IMR-90 (cell line): Measurements from ENCODE around the gene CD300LD. TPM values are rescaled to one million over a fixed set of nuclear protein-coding genes. Genes with fewer than 3 reads are reported as not detected.

Source experiments
- ATAC-seq: fragments of 200-7000 bp; cut with Tn5 transposase; 2 replicates; pipeline ENCODE4 v1.9.1; 2020; ENCODE audit warnings: low read depth, mild to moderate bottlenecking, moderate library complexity
- BruUV-seq: library from RNA; stranded (reverse); fragments of 400-500 nt; replicated peaks from 2 replicates; lab custom pipeline; 2021; lab: Mats Ljungman, UMichigan
- CTCF ChIA-PET: fragments of 300-600 bp; formaldehyde crosslinking; extraction: SDS; loops from one replicate; lab custom pipeline; 2021; ENCODE audit warnings: antibody characterized with exemption; lab: Yijun Ruan, JAX
- POLR2A ChIA-PET: fragments of 300-600 bp; sonication (Branson Sonifier 250); formaldehyde crosslinking; loops from one replicate; lab custom pipeline; 2022; ENCODE audit warnings: antibody characterized with exemption; ENCODE audit not compliant: unreplicated experiment; lab: Charles Lee
- DNase-seq: peaks from one replicate; pipeline ENCODE4 v3.0.0; 2013
- H2AFZ ChIP-seq: replicated peaks from 2 replicates; pipeline ENCODE3; 2013; ENCODE audit warnings: low read length, mild to moderate bottlenecking; ENCODE audit not compliant: poor library complexity
- H2AK5ac ChIP-seq: 2 replicates; pipeline ENCODE4 v1.6.1; 2013; ENCODE audit warnings: low read depth, low read length, inconsistent platforms
- H2AK9ac ChIP-seq: replicated peaks from 2 replicates; pipeline ENCODE3; 2013; ENCODE audit warnings: mild to moderate bottlenecking, low read depth, low read length, moderate library complexity; ENCODE audit not compliant: poor library complexity
- H2BK120ac ChIP-seq: 2 replicates; pipeline ENCODE4 v1.6.1; 2013; ENCODE audit warnings: low read depth, low read length, inconsistent platforms
- H2BK15ac ChIP-seq: 3 replicates; pipeline ENCODE4 v1.6.1; 2013; ENCODE audit warnings: low read depth, low read length, inconsistent platforms
- H2BK20ac ChIP-seq: 2 replicates; pipeline ENCODE4 v1.6.1; 2013; ENCODE audit warnings: low read depth, mild to moderate bottlenecking, inconsistent platforms, low read length, moderate library complexity
- H2BK5ac ChIP-seq: 2 replicates; pipeline ENCODE4 v1.6.1; 2013; ENCODE audit warnings: mild to moderate bottlenecking, low read depth, low read length, inconsistent platforms; ENCODE audit not compliant: poor library complexity, severe bottlenecking
- H3K14ac ChIP-seq: replicated peaks from 2 replicates; pipeline ENCODE4 v1.6.1; 2013; ENCODE audit warnings: low read depth, low read length, inconsistent platforms
- H3K18ac ChIP-seq: 2 replicates; pipeline ENCODE4 v1.6.1; 2013; ENCODE audit warnings: low read depth, low read length, control low read depth
- H3K23ac ChIP-seq: 2 replicates; pipeline ENCODE4 v1.6.1; 2013; ENCODE audit warnings: low read depth, low read length, inconsistent platforms
- H3K27ac ChIP-seq: 2 replicates; pipeline ENCODE4 v1.5.1; 2013; ENCODE audit warnings: mild to moderate bottlenecking, control low read depth, low read length; ENCODE audit not compliant: insufficient read depth
- H3K27me3 ChIP-seq: 2 replicates; pipeline ENCODE4 v1.6.1; 2013; ENCODE audit warnings: low read length; ENCODE audit not compliant: control insufficient read depth, insufficient read depth
- H3K36me3 ChIP-seq: 2 replicates; pipeline ENCODE4 v1.6.1; 2013; ENCODE audit warnings: low read length, mixed read lengths; ENCODE audit not compliant: control insufficient read depth, insufficient read depth
- H3K4ac ChIP-seq: 2 replicates; pipeline ENCODE4 v1.6.1; 2013; ENCODE audit warnings: low read depth, low read length, inconsistent platforms
- H3K4me1 ChIP-seq: 2 replicates; pipeline ENCODE4 v1.6.1; 2013; ENCODE audit warnings: low read length, mixed read lengths; ENCODE audit not compliant: control insufficient read depth, insufficient read depth
- H3K4me2 ChIP-seq: 2 replicates; pipeline ENCODE4 v1.6.1; 2013; ENCODE audit warnings: low read depth, mild to moderate bottlenecking, control low read depth, low read length, moderate library complexity
- H3K4me3 ChIP-seq: 2 replicates; pipeline ENCODE4 v1.5.1; 2013; ENCODE audit warnings: low read depth, mild to moderate bottlenecking, control low read depth, low read length, moderate library complexity; ENCODE audit not compliant: insufficient read depth
- H3K56ac ChIP-seq: 2 replicates; pipeline ENCODE4 v1.6.1; 2013; ENCODE audit warnings: low read length, inconsistent platforms; ENCODE audit not compliant: insufficient read depth; ENCODE audit errors: extremely low read depth
- H3K79me1 ChIP-seq, 2 experiments: 2 replicates each; pipeline ENCODE4 v1.6.1; 2013; ENCODE audit warnings: low read length in 2 of 2, inconsistent platforms in 1 of 2, low read depth in 1 of 2
- H3K9ac ChIP-seq: 2 replicates; pipeline ENCODE4 v1.6.1; 2013; ENCODE audit warnings: low read depth, low read length, control low read depth
- H3K9me1 ChIP-seq: 2 replicates; pipeline ENCODE4 v1.6.1; 2013; ENCODE audit warnings: low read length, inconsistent platforms; ENCODE audit not compliant: insufficient read depth
- H3K9me3 ChIP-seq: 2 replicates; pipeline ENCODE4 v1.6.1; 2013; ENCODE audit warnings: low read length; ENCODE audit not compliant: control insufficient read depth, insufficient read depth
- H4K20me1 ChIP-seq: 2 replicates; pipeline ENCODE4 v1.6.1; 2013; ENCODE audit warnings: low read length, inconsistent platforms; ENCODE audit not compliant: insufficient read depth
- H4K5ac ChIP-seq: 2 replicates; pipeline ENCODE4 v1.6.1; 2013; ENCODE audit warnings: mild to moderate bottlenecking, low read depth, low read length, control low read depth
- H4K8ac ChIP-seq, 2 experiments: 2 replicates each; pipeline ENCODE4 v1.6.1; 2013; ENCODE audit warnings: low read depth in 2 of 2, low read length in 2 of 2, control low read depth in 1 of 2, inconsistent platforms in 1 of 2
- H4K91ac ChIP-seq: 2 replicates; pipeline ENCODE4 v1.6.1; 2013; ENCODE audit warnings: low read depth, low read length, inconsistent platforms; ENCODE audit not compliant: insufficient read depth
- CEBPB ChIP-seq: IDR thresholded peaks from 2 replicates; pipeline ENCODE4 v1.6.1; 2012; ENCODE audit warnings: low read depth, low read length, improper control_type of control experiment
- ELK1 ChIP-seq: fragments of 150-350 bp; IDR thresholded peaks from 2 replicates; pipeline ENCODE4 v1.6.1; 2016; ENCODE audit warnings: low read depth, mild to moderate bottlenecking, low read length, moderate library complexity, borderline replicate concordance
- FOS ChIP-seq: fragments of 150-350 bp; IDR thresholded peaks from 2 replicates; pipeline ENCODE4 v1.6.1; 2016; ENCODE audit warnings: low read depth, low read length
- MAZ ChIP-seq: IDR thresholded peaks from 2 replicates; pipeline ENCODE4 v1.6.1; 2012; ENCODE audit warnings: low read depth, mild to moderate bottlenecking, low read length, improper control_type of control experiment, moderate library complexity, borderline replicate concordance
- RAD21 ChIP-seq: IDR thresholded peaks from 2 replicates; pipeline ENCODE4 v1.6.1; 2012; ENCODE audit warnings: low read length, improper control_type of control experiment
- RCOR1 ChIP-seq: IDR thresholded peaks from 2 replicates; pipeline ENCODE4 v1.6.1; 2012; ENCODE audit warnings: mild to moderate bottlenecking, low read length, improper control_type of control experiment; ENCODE audit not compliant: insufficient replicate concordance
- RFX5 ChIP-seq: IDR thresholded peaks from 2 replicates; pipeline ENCODE4 v1.8.0; 2012; ENCODE audit warnings: low read depth, mild to moderate bottlenecking, low read length, moderate library complexity
- WGBS, 2 experiments: methylation state at CpG; one replicate each; pipeline versions ENCODE4 v1.1.5 to v1.1.7; 2013; ENCODE audit warnings: missing lambda C conversion rate in 2 of 2; ENCODE audit not compliant: insufficient read length in 1 of 2; ENCODE audit errors: extremely low coverage in 2 of 2; 5-methylcytosine and 5-hydroxymethylcytosine counted together
- dilution Hi-C: fragments of 300-500 bp; cut with HindIII; formaldehyde crosslinking; loops from one replicate; pipeline ENCODE4 v1.14.3; 2018; ENCODE audit warnings: low sequenced_read_pairs; ENCODE audit not compliant: unreplicated experiment
- in situ Hi-C: fragments of 300-500 bp; cut with MboI; formaldehyde crosslinking; loops from 3 replicates; pipeline ENCODE4 v1.14.3; 2019; ENCODE audit warnings: low sequenced_read_pairs, inconsistent platforms, mixed read lengths
- intact Hi-C: fragments of 100-400 bp; cut with micrococcal nuclease; formaldehyde crosslinking; loops from 2 replicates; pipeline ENCODE4 v1.10.0; 2022
- polyA plus RNA-seq, 3 experiments: library from polyadenylated mRNA; depleted of rRNA; stranded (reverse); fragments of >200 nt; gene quantifications; 2 replicates each; pipeline ENCODE4 v1.2.3, GENCODE V29; 2012; ENCODE audit warnings: low replicate concordance in 1 of 3
- total RNA-seq: library from RNA; depleted of rRNA; stranded (reverse); fragments of >200 nt; gene quantifications from 2 replicates; pipeline ENCODE4 v1.2.3, GENCODE V29; 2012
- TF ChIP-seq, protein P1 (sequence below): fragments of 150-350 bp; IDR thresholded peaks from 2 replicates; pipeline ENCODE4 v1.6.1; 2017; ENCODE audit warnings: mild to moderate bottlenecking, antibody characterized with exemption, low read length, low read depth

The CD300LD gene
- total and polyA plus RNA-seq, 2 of the 4 experiments (the other 2 are of a cell fraction): not detected

- H4K20me1 ChIP-seq: no peaks in the 10 kb centered on the region
- H3K9ac ChIP-seq: no peak overlapping the region
- DNase-seq: no peak
- intact Hi-C loops (no loop called here), dilution Hi-C loops (no loop called here), in situ Hi-C loops (no loop called here)
- H4K91ac ChIP-seq: no peak overlapping the region
- H3K18ac ChIP-seq: no peak overlapping the region
- CTCF ChIA-PET: interaction anchor here (0.7 kb wide), 1 partner anchor 209 kb away, joined by 3 read pairs; no protein-coding TSS in a partner anchor
- H2AK5ac ChIP-seq: no peak overlapping the region
- H2AK9ac ChIP-seq: no peak overlapping the region
- no peak overlapping the region for H3K4me2 ChIP-seq
- TF ChIP-seq, protein P1, sequence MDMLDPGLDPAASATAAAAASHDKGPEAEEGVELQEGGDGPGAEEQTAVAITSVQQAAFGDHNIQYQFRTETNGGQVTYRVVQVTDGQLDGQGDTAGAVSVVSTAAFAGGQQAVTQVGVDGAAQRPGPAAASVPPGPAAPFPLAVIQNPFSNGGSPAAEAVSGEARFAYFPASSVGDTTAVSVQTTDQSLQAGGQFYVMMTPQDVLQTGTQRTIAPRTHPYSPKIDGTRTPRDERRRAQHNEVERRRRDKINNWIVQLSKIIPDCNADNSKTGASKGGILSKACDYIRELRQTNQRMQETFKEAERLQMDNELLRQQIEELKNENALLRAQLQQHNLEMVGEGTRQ: no peak
- TF ChIP-seq RCOR1: no peak
- no peak for TF ChIP-seq ELK1
- TF ChIP-seq RAD21: no peak
- TF ChIP-seq CEBPB: no peak
- no peak for TF ChIP-seq RFX5
- TF ChIP-seq FOS: no peak
- TF ChIP-seq MAZ: no peak
- no peaks in the 10 kb centered on the region for H3K27me3 ChIP-seq
- no peaks in the 10 kb centered on the region for H3K79me1 ChIP-seq
- ATAC-seq: no peak
- H3K4me3 ChIP-seq: no peak overlapping the region
- WGBS, 2 experiments: no CpG with 5 or more reads among the region's 6 CpGs
- H3K27ac ChIP-seq: no peak overlapping the region
- H4K5ac ChIP-seq: no peak overlapping the region
- H3K23ac ChIP-seq: no peak overlapping the region
- H2BK120ac ChIP-seq: no peak overlapping the region
- no peaks in the 10 kb centered on the region for H3K36me3 ChIP-seq
- H2AFZ ChIP-seq: no peak overlapping the region
- H2BK5ac ChIP-seq: no peak overlapping the region
- no peak overlapping the region for H3K56ac ChIP-seq
- peaks cover 24% of the 10 kb centered on the region for H3K9me3 ChIP-seq
- H2BK15ac ChIP-seq: no peak overlapping the region
- no peak overlapping the region for H2BK20ac ChIP-seq
- no peak overlapping the region for H3K4ac ChIP-seq
- H3K9me1 ChIP-seq: no peaks in the 10 kb centered on the region
- POLR2A ChIA-PET: no interaction called here
- H3K4me1 ChIP-seq: no peaks in the 10 kb centered on the region
- H3K14ac ChIP-seq: no peak overlapping the region
- BruUV-seq: no TSS peak
- H4K8ac ChIP-seq: no peak overlapping the region
These were observed 33.1 kb downstream of the CD300LD start for GRCh38 chr17:74558882-74559519.
